SH-SY5Y (cell line): ENCODE measurements around the gene ARHGEF4.

Experiments
- GATA2 ChIP-seq: IDR thresholded peaks from 2 replicates; pipeline ENCODE4 v1.6.1; 2011; ENCODE audit warnings: mild to moderate bottlenecking, low read depth, low read length
- GATA3 ChIP-seq: IDR thresholded peaks from 2 replicates; pipeline ENCODE4 v1.6.1; 2011; ENCODE audit warnings: low read depth, mild to moderate bottlenecking, low read length, moderate library complexity

Gene ARHGEF4

DNA sequence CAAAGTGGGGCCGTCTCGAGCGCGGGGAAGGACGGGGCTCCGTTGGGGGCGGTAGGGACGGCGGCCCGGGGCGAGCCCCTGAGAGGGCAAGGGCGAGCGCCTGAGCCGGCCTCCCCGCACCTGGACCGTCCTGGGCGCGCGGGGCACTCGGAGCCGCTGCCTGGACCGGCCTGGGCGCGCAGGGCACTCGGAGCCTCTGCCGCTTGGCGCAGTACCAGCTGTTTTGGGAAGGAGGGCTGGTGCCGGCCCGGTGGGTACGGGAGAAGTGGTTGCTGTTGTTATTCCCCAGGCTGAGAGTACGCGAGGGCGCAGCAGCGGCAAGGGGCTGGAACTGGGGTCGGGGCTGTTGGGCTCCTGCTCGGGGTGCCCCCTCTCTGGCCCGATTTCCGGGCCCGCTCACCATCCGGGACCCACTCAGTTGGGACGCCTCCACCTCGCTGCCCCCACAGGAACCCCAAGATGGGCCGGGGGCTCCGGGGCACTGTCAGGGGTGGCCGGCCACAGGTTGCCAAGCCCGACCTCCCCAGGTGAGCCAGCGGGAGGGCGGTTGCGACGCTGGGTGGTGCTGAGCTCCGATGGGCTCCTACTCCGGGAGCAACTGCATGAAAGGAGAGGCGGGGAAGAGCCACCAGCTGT is 579 bp downstream of the ARHGEF4 start:
- no peak for TF ChIP-seq GATA2
- no peak for TF ChIP-seq GATA3

DNA sequence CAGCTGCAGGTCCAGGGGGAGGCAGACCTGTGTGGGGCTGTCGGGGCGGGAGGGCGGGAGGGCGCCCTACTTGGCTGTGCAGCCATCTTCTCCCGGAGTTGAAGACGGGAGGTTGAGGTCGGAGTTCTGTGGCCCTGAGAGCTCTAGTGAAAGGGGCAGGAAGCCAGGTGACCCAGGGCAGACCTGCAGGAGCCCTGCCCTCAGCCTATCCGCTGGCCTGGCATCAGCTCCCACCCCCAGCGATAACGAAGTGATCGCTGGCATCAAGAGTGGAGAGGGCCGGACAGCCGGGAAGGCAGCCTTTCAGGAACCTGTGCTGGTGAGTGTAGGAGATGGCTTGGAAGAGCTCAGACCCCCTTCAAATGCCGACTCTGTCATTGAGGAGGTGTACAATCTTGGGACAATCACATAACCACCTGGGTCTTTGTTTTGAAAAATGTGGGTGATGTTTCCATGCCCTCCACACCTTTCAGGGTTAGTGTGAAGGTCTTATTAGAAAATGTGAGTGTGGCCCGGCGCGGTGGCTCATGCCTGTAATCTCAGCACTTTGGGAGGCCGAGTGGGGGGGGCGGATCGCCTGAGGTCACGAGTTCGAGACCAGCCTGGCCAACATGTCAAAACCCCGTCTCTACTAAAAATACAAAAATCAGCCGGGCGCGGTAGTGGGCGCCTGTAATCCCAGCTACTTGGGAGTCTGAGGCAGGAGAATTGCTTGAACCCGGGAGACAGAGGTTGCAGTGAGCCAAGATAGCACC is 1.3 kb downstream of the ARHGEF4 start:
- TF ChIP-seq GATA3 (no peak), GATA2 (no peak)

DNA sequence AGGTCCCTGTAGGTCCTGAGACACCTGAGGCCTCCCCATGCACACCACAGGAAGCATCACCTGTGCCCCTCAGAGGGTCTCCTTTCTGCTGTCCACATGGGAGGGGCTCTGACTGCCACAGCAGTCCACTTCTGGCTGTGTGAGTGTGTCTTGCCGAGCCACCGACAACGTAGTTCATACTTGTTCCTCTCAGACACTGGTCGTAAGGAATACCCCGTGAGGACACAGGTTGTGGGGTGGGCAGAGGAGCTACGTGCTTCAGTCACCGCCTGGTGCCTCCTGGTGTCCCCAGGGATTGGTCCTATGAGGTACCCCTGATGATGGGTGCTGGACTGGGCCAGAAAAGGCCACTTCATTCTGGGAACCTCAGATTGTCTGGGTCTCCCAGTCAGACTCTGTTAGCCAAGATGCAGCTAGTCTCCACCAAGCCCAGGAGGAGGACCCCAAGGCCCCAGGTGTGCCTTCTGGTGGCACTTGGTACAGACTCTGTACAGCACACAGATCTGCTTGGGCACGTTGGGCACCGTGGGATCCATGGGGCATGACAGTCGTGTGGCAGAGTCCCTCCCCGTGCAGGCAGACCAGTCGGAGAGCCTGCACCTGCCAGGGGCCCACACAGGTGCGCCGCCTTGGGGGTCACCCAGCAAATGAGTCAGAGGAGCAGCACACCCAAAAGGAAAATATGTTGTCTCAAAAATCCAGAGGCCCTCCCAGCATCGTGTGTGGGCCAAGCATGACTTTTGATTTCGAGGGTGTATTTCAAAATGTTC is 2.5 kb downstream of the ARHGEF4 start:
- no peak for TF ChIP-seq GATA2
- TF ChIP-seq GATA3: no peak

DNA sequence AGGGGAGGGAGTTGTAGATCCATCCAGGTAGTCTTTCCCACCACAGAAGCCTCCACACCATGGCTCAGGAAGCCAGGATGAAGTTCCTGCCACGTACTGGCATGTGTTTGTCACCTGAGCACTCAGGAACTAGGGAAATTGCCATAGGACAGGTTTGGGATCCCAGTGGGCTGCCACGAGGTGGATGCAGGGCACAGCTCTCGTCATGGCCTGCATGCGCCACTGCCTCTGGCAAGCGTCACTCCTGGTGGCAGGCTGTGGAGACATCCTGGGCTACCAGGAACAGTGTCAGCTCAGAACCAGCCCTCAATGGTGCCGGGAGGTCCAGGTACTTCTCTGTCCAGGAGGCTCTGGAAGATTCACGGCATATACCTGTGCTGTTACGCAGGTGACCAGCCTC is 3.8 kb downstream of the ARHGEF4 start:
- TF ChIP-seq GATA2 (no peak), GATA3 (no peak)

DNA sequence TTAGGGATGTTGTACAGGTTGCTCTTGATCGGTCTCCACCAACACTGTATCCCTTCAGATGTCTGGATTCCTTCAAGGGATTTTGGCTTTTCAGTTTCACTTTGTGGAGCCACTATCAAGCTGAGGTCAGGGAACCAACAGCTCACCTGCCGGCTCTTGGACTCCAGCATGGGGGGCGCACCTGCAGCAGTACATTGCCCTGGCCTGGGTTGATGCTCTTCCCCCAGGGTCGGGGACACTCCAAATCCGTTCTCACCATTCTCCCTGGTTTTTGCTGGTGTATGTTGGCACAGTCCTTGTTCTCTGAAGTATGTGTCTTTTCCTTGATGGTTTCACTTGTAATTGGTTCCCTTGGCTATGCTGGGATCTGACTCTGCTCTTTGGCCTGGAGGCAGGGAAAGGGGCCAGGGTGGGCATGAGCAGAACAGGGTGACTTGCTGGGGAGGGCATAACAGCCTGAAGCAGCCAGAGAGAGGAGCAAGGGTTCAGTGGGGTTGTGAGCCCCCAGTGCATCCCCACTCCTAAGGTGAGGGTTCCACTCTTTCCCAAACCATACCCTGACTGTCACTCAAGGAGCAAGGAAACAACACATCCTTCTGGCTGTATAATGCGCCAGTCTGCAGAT is 5.1 kb downstream of the ARHGEF4 start:
- no peak for TF ChIP-seq GATA3
- TF ChIP-seq GATA2: no peak

DNA sequence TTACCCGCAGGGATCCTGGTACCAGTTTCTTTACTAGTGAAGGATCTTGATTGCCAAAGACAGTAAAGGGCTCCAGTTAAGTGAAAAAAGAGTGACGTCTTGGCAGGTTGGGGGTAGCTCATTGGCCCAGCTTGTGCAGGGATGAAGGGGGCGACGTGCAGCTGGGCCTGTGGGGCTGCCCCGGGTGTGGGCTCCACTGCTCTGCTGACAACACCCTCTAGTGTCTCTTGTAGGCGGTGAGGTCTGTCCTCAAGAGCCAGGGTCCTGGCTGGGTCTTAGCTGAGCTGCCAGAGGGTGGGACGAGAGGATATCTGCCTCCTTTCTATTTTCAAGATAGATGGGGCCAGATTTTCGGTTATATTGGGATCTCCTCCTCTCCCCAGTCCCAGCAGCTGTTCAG is 6.1 kb downstream of the ARHGEF4 start:
- TF ChIP-seq GATA2 (no peak), GATA3 (no peak)

DNA sequence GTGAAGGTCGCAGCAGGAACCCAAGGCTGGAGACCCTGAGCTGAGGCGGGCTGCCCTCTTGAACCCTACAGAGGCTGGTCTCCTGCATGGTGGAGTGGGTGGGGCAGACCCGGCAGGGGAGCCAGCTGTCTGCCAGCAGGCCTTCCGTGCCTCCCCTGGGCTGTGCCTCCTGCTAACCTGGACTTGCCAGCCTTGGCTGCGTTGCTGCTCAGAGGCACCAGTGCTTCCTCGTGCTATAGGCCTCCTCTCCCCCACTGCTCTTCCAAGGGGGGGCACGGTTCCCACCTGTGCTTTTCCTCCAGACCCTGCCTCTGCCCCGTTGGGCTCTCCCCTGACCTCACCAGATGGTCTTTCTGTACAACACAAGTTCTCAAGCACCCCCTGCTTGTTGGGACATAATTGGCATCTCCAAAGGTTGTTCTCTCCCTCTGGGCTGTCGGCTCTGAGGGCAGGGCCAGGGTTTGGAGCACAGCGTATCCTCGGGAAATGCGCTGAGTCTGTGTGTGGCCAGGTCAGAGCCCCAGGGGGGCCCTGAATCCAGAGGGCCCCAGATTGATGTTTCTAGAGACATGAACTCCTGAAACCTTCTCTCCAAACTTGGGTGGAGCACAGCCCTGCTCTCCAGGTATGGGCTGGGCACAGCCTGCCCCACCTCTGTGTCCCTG is 6.7 kb downstream of the ARHGEF4 start:
- TF ChIP-seq GATA3 (no peak), GATA2 (no peak)

DNA sequence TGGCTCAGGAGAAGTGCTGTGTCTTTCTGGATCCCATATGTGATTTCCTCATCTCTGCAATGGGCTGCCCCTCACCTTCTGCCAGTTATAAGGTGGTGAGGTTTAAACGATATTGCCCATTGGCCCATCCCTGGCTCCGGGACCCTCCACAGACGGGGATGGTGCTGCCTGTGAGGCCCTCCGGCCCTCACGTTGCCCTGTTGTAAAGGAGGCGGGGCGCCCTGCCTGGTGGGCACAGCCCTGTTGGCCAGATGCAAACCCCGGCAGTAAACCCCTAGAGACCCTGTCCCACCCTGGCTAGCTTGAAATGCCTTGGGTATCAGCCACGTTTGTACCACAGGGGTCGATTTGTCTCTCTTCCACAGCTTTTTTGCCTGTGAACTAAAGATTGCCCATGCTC is 7.4 kb downstream of the ARHGEF4 start:
- TF ChIP-seq GATA3 (no peak), GATA2 (no peak)

DNA sequence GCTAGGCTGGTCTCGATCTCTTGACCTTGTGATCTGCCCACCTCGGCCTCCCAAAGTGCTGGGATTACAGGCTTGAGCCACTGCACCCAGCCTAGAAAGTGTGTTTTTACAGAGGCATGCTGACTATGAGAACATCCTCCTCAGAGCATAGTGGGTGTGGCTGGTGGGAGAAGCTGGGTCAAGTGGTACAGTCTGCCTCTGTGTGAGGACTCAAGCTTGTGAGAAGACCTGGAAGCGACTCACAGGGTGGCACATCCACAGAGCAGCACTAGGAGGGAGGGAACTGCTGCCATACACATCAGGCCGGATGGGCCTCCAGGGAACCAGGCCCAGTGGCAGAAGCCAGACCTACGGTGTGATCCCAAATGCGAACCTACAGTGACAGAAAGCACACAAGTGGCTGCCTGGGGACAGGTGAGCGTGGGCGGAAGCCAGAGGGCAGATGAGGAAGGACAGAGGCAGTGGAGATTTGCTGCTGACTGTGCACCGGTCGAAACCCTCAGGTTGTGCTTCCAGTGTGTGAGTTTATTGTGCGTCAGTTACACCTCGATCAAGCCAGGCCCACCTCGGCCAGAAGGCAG is 8.9 kb downstream of the ARHGEF4 start:
- no peak for TF ChIP-seq GATA3

DNA sequence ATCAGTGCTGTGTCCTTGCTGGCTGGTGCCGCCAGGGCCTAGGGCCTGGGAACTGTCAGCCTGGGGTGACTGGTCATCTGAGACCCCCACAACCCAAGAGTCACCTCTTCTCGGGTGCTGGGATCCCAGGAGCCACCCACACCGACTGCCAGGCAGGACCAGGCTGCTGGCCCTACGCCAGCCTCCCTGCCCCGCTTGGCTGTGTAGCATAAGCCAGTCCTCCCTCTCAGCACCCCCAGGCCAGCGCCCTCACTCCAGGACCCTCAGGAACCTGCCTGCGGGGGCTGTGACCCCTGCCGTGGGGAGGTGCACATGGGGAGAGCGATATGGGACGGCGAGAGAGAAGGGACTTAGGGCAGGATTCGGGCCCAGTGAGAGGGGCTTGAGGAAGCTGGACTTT is 9.5 kb downstream of the ARHGEF4 start:
- no peak for TF ChIP-seq GATA3
- no peak for TF ChIP-seq GATA2

DNA sequence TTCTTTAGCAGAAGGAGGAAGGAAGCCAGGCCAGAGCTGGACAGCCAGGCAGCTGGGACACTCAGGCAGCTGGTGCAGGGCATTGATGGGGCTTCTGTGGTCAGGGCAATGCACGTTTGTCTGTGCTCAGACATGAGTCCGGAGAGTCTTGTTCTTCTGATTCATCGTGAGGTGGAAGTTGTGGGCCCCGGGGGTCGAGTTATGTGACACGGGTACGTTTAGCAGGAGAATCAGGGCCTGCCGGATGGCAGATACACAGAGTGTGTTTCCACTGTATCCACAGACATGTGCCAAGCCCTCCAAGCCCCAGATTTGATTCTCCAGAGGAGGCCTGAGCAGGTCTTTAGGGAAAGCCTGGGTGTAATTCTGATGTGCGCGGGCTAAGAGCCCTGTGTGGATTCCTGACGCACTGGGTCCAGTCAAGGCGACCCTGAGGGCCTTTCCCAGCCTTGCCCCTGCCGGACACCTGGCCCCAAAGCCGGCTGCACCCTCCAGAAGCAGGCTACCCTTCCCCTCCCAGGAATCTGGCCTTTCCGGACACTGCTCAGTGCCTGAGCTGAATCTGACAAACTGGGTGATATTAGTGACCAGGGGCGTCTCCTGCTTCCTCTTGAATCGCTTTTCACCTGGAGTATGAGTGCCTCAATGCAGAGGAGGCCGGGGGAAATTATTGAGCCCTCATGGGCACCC is 10.1 kb downstream of the ARHGEF4 start:
- TF ChIP-seq GATA2: no peak
- no peak for TF ChIP-seq GATA3

DNA sequence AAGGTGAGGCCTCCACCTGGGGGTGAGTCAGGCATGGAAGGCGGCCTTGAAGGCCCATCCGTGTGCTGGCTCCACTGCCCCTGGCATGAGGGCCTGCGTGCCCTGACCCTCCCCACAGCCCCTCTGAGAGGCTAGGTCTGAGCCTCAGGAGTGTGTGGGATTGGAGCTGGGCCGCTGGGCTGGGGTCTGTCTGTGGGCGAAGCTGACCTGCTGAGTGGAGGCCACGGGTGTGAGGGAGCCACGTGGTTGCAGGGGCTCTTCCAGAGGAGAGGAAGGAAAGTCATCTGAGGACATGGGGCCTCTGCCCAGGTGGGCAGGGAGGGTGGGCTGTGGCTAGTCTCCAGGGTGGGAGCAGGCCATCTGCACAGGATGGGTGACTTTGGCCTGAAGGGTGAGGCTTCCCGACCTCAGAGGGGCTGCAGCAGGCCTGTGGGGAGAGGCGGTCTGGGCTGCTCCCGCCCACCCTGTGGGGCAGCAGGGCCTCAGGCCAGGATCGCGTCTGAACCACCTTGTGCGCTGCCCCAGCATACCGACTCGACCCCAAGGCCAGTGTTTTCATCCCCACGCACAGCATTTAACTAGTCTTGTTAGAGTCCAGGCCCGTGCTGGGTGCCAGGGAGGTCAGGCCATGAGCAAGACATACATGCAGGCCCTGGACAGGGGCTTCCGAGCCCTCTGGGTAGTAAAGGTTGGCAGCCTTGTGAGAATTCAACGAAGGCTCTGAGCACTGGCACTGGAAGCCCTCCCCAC is 11.2 kb downstream of the ARHGEF4 start:
- TF ChIP-seq GATA3: no peak
